ENCODE data around the gene KCNG2. TPM values are rescaled to one million over a fixed set of nuclear protein-coding genes. Genes with fewer than 3 reads are reported as not detected.

Gene KCNG2
- total RNA-seq, 1 donor from 2014 or later, result not detected

DNA sequence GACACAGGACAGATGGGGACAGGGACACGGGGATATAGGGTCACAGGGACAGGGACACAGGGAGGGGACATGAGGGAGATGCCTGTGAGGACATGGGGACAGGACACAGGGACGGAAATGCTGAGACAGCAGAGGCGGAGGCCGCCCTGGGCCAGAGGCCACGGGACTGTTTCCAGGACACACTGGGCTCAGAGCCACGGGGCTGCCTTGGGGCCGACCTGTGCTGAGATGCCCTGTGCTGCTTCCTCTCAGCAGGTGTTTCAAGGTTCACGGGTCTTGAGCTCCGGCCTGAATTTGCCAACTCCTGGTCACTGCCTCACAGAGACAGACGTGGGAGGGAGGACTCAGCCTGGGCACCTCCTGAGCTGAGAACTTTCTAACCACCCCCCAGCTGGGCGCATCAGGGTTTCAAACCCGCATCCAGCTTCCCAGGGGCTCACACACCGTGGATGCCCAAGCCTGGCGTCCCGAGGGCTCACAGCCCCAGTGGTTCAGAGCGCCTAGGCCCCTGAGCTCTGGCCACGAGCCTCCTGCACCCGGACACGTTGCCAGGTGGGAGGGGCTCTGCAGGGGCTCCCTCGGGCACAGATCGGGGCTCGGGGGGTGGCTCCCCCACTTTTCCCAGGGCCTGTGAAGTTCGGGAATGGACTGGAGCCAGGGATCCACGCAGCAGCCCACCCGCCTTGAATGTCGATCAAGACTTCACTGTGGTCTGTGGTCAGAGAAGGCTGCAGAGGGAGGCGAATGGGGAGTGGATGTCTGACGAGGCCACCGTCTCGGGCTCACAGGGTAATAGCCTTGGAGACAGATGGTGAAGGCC lies 89.7 kb downstream of the KCNG2 start:
- Mint-ChIP-seq H3K4me3 (no peak overlapping the region), H3K9me3 (peaks cover 35% of the 10 kb centered on the region), H3K27ac (no peak overlapping the region), H3K27me3 (ENCODE audit: low read depth) (no peaks in the 10 kb centered on the region), H3K36me3 (peaks cover 11% of the 10 kb centered on the region), H3K4me1 (no peaks in the 10 kb centered on the region)
- TF ChIP-seq CTCF (IDR thresholded peaks at IDR 0.05; ENCODE audit: unreplicated experiment), result no peak
- DNase-seq (ENCODE audit: low spot score in 2 of 2, unreplicated experiment in 2 of 2), result no peak

- peaks cover 41% of the 10 kb centered on the region for H3K9me3 Mint-ChIP-seq
- H3K27ac Mint-ChIP-seq, result no peak overlapping the region
- no peaks in the 10 kb centered on the region for H3K27me3 Mint-ChIP-seq (ENCODE audit: low read depth)
- DNase-seq (ENCODE audit: low spot score in 2 of 2, unreplicated experiment in 2 of 2), result no peak
- H3K4me3 Mint-ChIP-seq, result no peak overlapping the region
- H3K4me1 Mint-ChIP-seq, result no peaks in the 10 kb centered on the region
- peaks cover 14% of the 10 kb centered on the region for H3K36me3 Mint-ChIP-seq
- no peak for TF ChIP-seq CTCF (IDR thresholded peaks at IDR 0.05; ENCODE audit: unreplicated experiment)
These were observed 90.3 kb downstream of the KCNG2 start for GRCh38 chr18:79888016-79888415.

DNA sequence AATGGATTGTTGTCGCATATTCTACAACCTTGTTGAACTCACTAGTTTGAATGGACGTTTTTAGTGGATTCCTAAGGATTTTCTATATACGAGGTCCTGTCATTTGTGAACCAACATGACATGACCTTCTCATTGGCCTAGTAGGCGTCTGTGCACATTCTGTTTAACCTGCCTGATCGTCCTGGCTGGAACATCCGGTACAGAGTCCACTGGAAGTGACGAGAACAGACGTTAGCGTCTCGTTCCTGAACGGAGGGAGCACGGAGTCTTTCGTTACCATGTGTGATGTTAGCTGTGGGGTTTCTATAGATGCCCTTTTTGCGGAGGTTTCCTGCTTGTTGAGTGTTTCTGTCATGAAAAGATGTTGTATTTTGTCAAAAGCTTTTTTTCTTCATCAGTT lies 91.8 kb downstream of the KCNG2 start:
- no peak for TF ChIP-seq CTCF (IDR thresholded peaks at IDR 0.05; ENCODE audit: unreplicated experiment)
- Mint-ChIP-seq H3K27me3 (ENCODE audit: low read depth) (no peaks in the 10 kb centered on the region), H3K9me3 (peaks cover 56% of the 10 kb centered on the region), H3K4me1 (no peaks in the 10 kb centered on the region), H3K4me3 (no peak overlapping the region), H3K27ac (no peak overlapping the region), H3K36me3 (peaks cover 19% of the 10 kb centered on the region)
- no peak for DNase-seq (ENCODE audit: low spot score in 2 of 2, unreplicated experiment in 2 of 2)

DNA sequence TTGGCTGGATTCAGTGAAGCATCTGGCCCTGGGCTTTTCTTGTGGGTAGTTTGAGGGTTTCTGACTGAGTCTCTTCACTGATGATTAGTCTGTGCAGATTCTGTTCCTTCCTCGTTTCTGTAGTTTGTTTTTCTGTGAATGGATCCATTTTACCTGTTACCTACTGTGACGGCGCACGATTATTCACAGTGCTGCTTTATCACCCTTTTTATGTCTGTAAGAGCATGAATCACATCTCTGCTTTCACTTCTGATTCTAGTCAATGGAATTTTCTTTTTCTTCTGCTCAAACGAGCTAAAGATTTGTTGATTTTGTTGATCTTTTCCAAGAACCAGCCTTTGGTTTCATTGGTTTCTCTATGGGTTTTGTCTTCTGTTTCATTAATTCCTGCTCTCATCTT lies 92.9 kb downstream of the KCNG2 start:
- H3K9me3 Mint-ChIP-seq, result peaks cover 65% of the 10 kb centered on the region
- H3K36me3 Mint-ChIP-seq, result peaks cover 27% of the 10 kb centered on the region

GRCh38 chr18:79896738-79897137 lies 99.0 kb downstream of the KCNG2 start:
- Mint-ChIP-seq H3K27me3 (ENCODE audit: low read depth) (no peaks in the 10 kb centered on the region), H3K4me1 (no peaks in the 10 kb centered on the region), H3K9me3 (peaks cover 61% of the 10 kb centered on the region), H3K27ac (no peak overlapping the region), H3K36me3 (peaks cover 44% of the 10 kb centered on the region), H3K4me3 (no peak overlapping the region)
- no peak for TF ChIP-seq CTCF (IDR thresholded peaks at IDR 0.05; ENCODE audit: unreplicated experiment)
- DNase-seq (ENCODE audit: low spot score in 2 of 2, unreplicated experiment in 2 of 2), result no peak

More for the DNA sequence above, 92.9 kb downstream of the KCNG2 start:
- Mint-ChIP-seq H3K27me3 (ENCODE audit: low read depth) (no peaks in the 10 kb centered on the region), H3K4me3 (no peak overlapping the region), H3K27ac (no peak overlapping the region), H3K4me1 (no peaks in the 10 kb centered on the region)
- no peak for TF ChIP-seq CTCF (IDR thresholded peaks at IDR 0.05; ENCODE audit: unreplicated experiment)
- DNase-seq (ENCODE audit: low spot score in 2 of 2, unreplicated experiment in 2 of 2), result no peak

All from mesothelial cell of epicardium (in vitro differentiated cells).